ENCODE measurements around the gene ADAMTSL2.

The ADAMTSL2 gene

GRCh38 chr9:133499892-133500270, 34.6 kb upstream of the ADAMTSL2 start:
- DNase-seq (ENCODE audit: low read depth): no peak

- DNase-seq (ENCODE audit: low read depth): no peak
Measured at GRCh38 chr9:133502112-133502511, 32.4 kb upstream of the ADAMTSL2 start.

- DNase-seq (ENCODE audit: low read depth): no peak
Measured at GRCh38 chr9:133505186-133505830, 29.2 kb upstream of the ADAMTSL2 start.

DNA sequence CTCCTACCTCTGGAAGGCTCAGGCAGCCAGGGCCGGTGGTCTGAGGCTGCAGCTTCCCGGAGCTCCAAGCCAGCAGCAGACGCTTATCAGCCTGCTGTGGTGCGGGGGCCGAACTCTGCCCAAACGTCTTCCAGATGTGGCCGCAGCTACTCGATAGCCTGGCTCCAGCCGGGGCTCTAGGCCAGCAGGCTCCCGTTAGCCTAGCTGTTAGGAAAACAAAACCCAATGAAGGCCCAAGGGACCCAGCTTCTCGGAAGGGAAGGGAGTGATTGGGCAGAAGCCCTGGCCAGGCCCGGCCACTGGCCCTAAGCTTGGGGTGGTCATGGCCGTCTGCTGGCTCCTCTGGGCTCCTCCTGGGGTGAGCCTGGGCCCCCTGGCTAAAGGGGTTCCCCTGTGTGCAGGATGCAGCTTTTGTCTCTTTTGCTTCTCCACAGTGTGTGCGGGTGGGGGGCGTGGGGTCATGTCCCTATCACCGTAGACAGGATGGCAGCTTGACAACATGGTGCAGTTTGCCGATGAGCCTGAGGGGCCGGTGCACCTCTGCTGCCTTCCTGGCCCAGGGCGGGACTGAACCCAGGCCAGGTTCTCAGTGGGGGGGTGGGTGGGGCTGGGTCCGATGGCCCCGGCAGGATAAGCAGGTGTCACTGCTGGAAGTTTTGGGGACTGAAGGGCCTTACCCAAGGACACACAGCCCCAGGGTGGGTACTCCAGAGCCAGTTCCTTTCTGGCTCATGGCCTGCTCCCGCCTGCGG, 28.4 kb upstream of the ADAMTSL2 start:
- DNase-seq (ENCODE audit: low read depth): peak; percentile 61

DNA sequence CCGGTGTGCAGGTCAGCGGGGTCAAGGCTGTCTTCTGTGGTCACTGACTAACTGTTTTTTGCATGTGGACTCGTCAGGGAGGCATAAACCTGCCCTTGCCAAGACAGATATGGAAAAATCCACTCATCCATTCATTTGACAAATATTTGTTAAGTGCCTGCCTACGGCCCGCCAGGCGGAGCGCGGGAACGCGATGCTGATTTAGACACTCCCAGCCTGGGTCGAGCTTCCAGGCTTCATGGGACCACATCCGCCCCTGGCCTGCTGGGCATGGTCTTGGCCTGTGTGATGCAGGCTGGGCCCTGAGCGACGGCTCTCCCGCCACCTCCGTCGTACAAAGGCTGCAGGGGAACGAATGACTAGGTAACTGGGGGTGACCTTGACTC, 27.9 kb upstream of the ADAMTSL2 start:
- DNase-seq (ENCODE audit: low read depth): peak; percentile 51

DNA sequence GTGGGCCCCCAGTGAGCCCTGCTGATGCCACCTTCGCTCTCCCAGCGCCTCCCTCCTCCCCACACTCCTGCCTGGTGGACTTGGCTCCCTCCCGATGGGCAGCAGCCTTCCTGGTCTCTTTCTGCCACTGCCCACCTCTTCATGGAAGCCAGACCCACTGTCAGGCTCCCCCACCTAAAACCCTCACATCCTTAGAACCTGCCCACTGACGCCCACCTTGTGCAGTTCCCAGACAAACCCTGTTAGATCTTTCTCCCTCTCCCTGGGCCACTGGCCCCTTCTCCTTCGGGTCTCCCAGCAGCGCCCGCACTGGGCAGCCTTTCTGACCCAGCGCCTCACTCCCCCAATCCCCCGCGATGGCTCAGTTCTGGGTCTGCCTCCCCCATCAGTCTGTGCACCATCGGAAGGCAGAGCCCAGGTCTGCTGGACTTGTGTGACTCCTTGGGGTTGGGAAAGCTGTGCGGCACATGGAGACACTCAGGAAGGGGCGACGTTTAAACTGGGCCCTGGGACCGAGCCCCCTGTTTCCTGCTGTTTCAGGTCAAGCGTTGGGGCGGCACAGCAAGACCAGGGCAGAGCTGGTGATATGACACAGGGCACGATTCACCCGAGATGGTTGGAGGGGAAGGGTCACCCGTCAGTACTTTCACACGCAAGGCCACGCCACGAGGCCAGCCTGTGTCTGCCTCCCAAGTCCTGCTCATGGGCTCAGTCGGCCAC, 27.1 kb upstream of the ADAMTSL2 start:
- DNase-seq (ENCODE audit: low read depth): no peak

DNA sequence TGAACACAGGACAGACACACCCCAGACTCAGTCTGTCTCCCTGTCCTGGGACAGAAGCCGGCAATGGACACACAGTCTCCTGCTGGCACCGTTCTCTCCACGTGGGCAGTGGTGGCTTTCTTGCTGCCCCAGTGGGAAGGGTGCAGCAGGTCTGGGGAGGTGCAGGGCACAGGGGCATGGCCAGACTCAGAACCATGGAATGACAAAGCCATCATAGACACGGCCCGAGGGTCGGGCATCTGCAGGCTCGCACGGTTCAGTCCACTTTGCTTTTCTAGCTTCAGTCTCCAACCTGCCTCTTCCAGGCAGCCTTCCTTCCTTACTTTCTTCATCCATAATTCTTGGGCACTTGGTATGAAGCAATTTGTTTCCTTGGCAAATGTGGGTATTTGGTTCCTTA, 26.5 kb upstream of the ADAMTSL2 start:
- no peak for DNase-seq (ENCODE audit: low read depth)

DNA sequence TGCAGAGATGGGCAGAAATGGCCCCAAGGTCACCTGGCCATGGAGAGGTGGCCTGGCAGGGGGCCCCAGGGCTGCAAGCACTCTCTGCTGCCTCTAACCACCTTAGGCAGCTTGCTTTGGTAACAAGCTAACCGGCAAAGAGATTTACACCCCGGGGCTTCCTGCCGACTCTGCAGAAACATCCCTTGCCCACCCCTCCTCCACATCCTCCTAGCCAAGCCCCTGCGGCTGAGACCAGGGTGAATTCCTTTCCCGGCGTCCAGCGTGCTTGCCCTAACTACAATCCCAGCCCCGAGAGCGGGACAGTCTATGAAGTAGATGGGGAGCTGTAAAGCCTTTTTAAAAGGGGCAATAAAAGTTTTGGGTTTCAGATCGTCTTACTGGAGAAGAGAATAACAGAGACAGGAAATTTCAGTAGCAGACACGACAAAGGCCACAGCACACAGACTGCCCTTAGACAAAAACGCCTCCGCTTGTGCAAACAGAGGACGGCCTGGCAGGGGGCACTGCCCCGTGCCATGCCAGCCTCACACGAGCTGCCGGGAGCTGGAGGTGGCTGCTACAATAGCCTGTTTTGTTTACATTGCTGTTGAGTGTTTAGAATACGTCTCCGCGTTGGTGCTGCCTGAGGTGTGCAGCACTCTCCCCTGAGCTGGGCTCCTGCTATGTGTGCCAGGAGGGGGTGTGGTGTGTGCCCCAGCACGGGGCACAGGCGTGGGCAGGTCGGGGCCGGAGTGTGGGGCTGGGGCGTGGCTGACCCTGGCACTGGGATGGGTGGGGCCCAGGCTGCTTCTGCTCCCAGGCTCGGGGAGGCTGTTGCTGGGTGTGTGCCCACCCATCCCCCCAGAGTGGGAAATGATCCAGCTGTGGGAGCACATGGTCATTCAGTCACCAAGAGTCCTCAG, 25.1 kb upstream of the ADAMTSL2 start:
- DNase-seq (ENCODE audit: low read depth): no peak

- no peak for DNase-seq (ENCODE audit: low read depth)
Measured at GRCh38 chr9:133510926-133511505, 23.5 kb upstream of the ADAMTSL2 start.

DNA sequence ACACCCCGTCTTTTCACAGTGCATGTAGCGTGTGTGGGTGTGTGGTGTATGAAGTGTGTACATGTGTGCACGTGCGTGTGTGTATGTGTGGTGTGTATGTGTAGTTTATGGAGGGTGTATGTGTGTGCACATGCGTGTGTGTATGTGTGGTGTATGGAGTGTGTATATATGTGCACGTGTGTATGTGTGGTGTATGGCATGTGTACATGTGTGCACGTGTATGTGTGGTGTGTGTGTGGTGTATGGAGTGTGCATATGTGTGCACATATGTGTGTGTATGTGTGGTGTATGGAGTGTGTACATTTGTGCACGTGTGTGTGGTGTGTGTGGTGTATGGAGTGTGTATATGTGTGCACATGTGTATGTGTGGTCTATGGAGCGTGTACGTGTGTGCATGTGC, 22.9 kb upstream of the ADAMTSL2 start:
- DNase-seq (ENCODE audit: low read depth): no peak

DNA sequence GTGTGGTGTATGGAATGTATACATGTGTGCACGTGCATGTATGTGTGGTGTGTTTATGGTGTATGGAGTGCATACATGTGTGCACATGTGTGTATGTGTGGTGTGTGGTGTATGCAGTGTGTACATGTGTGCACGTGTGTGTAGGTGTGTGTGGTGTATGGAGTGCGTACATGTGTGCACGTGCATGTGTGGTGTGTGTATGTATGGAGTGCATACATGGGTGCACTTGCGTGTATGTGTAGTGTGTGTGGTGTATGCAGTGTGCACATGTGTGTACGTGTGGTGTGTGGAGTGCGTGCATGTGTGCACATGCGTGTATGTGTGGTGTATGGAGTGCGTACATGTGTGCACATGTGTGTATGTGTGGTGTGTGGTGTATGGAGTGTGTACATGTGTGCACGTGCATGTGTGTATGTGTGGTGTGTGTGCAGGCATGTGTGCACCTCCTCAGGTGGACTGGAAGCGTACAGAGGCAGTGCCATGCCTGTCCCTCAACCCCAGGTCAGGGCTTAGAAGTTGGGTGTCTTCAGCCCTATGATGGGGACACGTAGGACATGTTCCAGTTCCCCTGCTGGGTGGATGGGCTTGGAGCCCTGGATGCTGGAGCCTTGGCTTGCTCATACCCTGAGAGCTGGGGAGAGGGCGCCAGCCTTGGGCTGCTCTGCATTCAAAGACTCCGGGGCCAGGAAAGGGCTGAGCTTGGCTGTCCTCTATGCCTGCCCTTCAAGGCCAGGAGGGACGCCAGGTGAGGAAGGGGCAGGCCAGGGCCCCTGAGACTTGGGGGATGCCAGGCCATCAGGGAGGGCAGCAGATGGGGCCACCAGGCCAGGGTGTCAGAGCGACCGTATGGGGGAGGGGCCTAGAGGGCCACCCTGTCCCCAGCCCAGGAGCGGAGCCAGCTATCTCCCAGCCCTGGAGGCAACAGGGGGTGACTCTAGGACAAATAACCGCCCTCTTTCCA, 22.0 kb upstream of the ADAMTSL2 start:
- DNase-seq (ENCODE audit: low read depth): no peak

DNA sequence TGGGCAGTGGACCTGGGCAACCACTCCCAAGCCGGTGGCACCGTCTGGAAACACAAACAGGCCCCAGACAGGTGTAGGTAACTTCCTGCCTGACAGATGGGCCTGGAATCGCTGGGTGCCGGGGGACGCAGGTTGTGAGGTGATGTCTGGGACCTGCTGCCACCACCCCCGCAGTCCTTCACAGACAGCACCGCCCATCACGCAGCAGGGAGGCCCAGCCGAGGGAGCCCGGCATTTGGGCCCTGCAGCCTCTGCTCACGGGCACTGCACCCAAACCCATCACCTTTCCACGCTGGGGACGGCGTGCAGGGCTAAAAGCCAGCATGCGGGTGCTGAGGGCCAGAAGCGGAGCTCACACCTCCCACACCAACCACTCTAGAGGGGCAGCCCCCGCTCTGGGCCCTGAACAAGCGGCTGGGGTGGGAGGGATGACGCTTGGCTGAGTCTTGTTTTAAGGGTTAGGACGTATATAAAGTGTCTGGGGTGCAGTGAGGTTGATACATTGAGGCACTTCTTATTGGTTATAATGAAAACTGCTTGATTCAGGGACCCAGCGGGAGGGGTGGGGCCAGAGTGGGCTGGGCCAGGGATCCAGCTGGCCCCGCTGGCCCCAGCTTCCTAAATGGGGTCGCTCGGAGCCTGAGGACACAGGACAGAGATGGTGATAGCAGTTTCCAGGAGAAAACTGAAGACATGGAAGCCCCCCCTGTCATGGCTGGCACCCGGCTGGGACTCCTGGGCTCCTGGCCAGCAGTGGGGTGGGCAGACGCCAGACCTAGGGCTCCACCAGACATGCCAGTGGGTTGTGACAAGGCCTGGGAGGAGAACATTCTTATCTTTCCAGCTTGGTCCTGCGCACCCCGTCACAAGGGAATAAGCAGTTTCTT, 21.0 kb upstream of the ADAMTSL2 start:
- DNase-seq (ENCODE audit: low read depth): no peak

DNA sequence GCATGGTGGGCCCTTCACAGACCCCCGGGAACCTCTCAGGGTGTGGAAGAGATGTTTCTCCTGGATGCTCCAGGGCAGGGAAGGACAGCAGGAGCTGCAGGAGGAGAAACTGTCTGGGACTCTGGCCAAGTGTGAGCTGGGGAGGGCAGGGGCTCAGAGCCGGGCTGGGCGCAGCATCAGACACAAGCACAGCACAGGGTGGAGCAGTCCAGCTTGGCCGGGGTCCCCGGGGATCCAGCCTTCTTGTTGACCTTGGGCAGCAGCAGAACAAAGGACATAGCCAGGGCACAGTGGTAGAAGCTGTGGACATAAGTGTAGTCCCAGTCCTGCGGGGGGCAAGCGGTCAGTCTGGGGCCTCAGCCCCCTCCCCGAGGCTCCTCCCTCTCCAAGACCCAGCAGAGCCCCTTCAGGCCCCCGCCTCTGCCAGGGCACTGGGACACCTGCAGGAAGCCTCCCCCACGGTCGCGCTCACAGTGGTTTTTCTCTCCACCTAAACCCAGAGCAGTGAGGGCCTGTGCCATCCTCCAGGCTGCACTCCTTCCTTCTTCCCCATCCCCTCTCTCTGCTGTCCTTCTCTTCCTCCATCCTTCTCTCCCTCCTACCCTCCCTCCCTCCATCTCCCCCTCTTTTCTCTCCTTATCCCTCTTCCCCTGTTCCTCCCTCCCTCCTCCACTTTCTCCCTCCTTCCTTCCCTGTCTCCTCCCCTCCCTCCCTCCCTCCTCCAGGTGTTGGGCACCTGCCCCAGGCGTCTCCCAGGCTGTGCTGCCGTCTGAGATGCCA, 19.9 kb upstream of the ADAMTSL2 start:
- no peak for DNase-seq (ENCODE audit: low read depth)

DNA sequence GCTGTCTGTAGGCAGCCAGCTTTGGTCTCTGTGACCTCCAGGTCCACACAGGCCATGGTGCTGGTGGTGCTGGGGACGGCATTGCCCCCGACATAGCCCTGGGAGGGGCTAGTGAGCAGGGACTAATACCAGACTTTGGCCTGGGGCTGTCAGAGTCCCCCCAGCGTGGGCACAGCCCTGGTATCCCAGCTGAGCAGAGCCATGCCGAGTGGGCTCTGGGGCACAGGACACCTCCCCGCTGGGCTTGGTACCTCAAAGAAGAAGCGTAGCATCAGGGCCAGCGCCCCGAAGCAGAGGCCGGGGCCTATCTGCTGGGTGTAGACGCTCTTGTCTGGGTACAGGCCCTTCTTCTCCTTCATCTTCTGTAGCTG, 19.3 kb upstream of the ADAMTSL2 start:
- no peak for DNase-seq (ENCODE audit: low read depth)

DNA sequence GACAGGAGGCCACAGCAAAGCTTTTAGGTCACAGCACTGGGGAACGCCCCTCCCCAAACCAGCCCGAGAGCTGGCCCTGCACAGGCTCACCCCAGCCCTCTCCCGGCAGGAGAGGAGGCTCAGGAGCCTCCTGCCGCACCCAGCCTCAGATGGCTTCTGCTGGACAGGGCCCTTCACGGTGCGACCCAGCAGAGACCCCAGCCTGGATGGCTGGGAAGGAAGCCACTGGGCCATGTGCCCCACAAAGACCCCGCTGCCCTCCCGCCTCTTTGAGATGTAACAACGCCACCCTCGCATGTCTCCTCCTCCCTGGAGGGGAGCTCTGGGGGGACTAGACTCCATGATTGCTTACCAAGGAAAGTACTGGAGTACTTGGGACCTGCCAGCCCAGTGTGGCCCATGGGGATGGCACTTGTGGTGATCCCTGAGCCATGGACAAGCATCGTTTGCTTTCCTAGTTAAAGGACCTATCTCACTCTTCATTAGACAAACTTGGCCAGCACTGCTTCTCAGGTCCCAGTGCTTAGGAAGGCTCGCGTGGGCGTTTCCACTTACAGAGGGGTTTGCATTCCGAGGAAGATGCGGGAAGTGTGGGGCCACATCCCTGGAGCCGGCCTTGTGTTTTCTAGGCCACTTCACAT, 18.8 kb upstream of the ADAMTSL2 start:
- no peak for DNase-seq (ENCODE audit: low read depth)

DNA sequence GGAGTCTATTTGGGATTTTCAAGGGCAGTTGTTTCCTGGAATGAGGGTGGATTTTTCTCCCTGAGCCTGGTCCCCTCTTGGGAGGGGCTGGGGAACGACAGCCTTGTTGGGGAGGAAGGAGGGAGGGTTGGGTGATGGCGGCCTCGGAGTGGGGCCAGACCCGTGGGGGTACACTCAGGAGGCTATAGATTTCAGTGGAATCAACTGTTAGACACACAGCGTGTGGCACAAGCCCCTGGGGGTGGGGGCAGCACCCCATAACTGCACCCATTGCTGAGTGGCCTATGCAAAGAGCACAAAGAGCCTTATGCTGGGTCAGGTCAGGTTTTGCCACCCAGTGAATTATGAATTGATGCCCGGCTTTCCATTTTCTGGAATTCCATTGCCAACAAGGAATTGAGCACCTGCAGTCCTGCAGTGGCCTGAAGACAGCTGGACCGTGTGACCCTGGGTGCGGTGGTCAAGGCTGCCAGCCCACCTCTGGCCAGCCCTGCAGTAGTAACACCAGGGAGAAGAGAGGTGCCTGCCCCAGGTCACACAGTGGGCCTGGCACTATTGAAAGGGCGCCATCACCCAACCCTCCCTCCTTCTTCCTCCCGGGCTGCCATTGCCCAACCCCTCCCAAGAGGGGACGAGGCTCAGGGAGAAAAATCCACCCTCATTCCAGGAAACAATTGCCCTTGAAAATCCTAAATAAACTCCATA, 18.1 kb upstream of the ADAMTSL2 start:
- no peak for DNase-seq (ENCODE audit: low read depth)

DNA sequence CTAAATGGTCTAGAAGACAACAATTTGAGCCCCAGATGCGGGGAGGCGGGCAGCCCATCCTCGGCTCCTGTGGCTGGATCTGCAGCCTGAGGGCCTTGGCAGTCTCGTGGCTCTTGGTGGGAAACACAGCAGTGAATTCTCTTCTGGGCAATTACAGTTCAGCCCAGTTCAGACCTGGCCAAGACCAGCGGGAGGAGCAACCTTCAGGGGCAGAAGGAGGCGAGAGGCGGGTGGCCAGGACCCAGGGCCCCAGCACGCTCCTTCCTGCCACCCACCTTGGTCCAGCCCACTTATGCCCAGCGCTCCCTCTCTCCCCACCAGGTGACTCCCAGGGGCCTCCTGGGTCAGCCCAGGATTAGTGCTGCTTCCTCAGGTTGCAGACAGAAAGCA, 17.5 kb upstream of the ADAMTSL2 start:
- no peak for DNase-seq (ENCODE audit: low read depth)

- DNase-seq (ENCODE audit: low read depth): no peak
Measured at GRCh38 chr9:133517711-133518110, 16.8 kb upstream of the ADAMTSL2 start.
